PC-3 (cell line): ENCODE results near the gene ZNF700. TPM values are rescaled to one million over a fixed set of nuclear protein-coding genes. Genes with fewer than 3 reads are reported as not detected.

Experiments used
- ATAC-seq: fragments of 200-7000 bp; cut with Tn5 transposase; 2 replicates; pipeline ENCODE4 v1.9.1; 2020; ENCODE audit warnings: mild to moderate bottlenecking, moderate library complexity
- BruUV-seq: library from RNA; stranded (reverse); fragments of 400-500 nt; replicated peaks from 2 replicates; lab custom pipeline; 2021; lab: Mats Ljungman, UMichigan
- CTCF ChIA-PET: fragments of 300-600 bp; sonication (Branson Sonifier 250); formaldehyde crosslinking; loops from one replicate; lab custom pipeline; 2022; ENCODE audit warnings: antibody characterized with exemption; lab: Charles Lee
- POLR2A ChIA-PET: fragments of 300-600 bp; sonication (Branson Sonifier 250); formaldehyde crosslinking; loops from one replicate; lab custom pipeline; 2022; ENCODE audit warnings: antibody characterized with exemption; ENCODE audit not compliant: unreplicated experiment; lab: Charles Lee
- DNase-seq: peaks from one replicate; pipeline ENCODE4 v3.0.0-alpha.2; 2015
- H2AFZ ChIP-seq: fragments of 300-600 bp; sonication (generic); 2 replicates; pipeline ENCODE4 v1.6.0; 2016; ENCODE audit warnings: antibody characterized with exemption, low read length
- H3F3A ChIP-seq: fragments of 300-600 bp; sonication (generic); one replicate; pipeline ENCODE4 v1.6.0; 2017; ENCODE audit warnings: antibody characterized with exemption, low read length, control low read depth, mild to moderate bottlenecking; ENCODE audit not compliant: unreplicated experiment
- H3K27ac ChIP-seq: fragments of 300-600 bp; sonication (generic); 2 replicates; pipeline ENCODE4 v1.5.1; 2016; ENCODE audit warnings: mild to moderate bottlenecking, low read length
- H3K27me3 ChIP-seq: fragments of 300-600 bp; sonication (generic); 2 replicates; pipeline ENCODE4 v1.6.1; 2016; ENCODE audit warnings: low read length, mixed read lengths
- H3K36me3 ChIP-seq: fragments of 300-600 bp; sonication (generic); 2 replicates; pipeline ENCODE4 v1.6.1; 2016; ENCODE audit warnings: low read depth, mixed run types, low read length, mixed read lengths
- H3K4me1 ChIP-seq: fragments of 300-600 bp; sonication (generic); 2 replicates; pipeline ENCODE4 v1.5.1; 2016; ENCODE audit warnings: low read length; ENCODE audit not compliant: insufficient read depth
- H3K4me2 ChIP-seq: fragments of 300-600 bp; sonication (generic); 2 replicates; pipeline ENCODE4 v1.6.0; 2016; ENCODE audit warnings: low read length
- H3K4me3 ChIP-seq: fragments of 300-600 bp; sonication (generic); 2 replicates; pipeline ENCODE4 v1.5.1; 2016; ENCODE audit warnings: mild to moderate bottlenecking, low read length, mixed read lengths
- H3K79me2 ChIP-seq: fragments of 300-600 bp; sonication (generic); 2 replicates; pipeline ENCODE4 v1.6.1; 2017; ENCODE audit warnings: low read length, mixed read lengths
- H3K9ac ChIP-seq: fragments of 300-600 bp; sonication (generic); 2 replicates; pipeline ENCODE4 v1.6.0; 2016; ENCODE audit warnings: mild to moderate bottlenecking, low read length
- H3K9me2 ChIP-seq: fragments of 300-600 bp; sonication (generic); replicated peaks from 2 replicates; pipeline ENCODE4 v1.6.1; 2016; ENCODE audit warnings: mixed run types, low read length, mixed read lengths
- H3K9me3 ChIP-seq: fragments of 300-600 bp; sonication (generic); 2 replicates; pipeline ENCODE4 v1.6.1; 2016; ENCODE audit warnings: low read length, mixed read lengths
- H4K20me1 ChIP-seq: fragments of 300-600 bp; sonication (generic); 2 replicates; pipeline ENCODE4 v1.6.1; 2016; ENCODE audit warnings: low read length, mixed read lengths
- CTCF ChIP-seq: fragments of 300-600 bp; sonication (generic); conservative IDR thresholded peaks from 2 replicates; pipeline ENCODE4 v1.5.1; 2017; ENCODE audit warnings: antibody characterized with exemption, low read depth, mild to moderate bottlenecking, low read length
- EZH2 ChIP-seq: fragments of 300-600 bp; sonication (generic); IDR thresholded peaks from one replicate; pipeline ENCODE4 v1.6.1; 2017; ENCODE audit warnings: antibody characterized with exemption, mild to moderate bottlenecking, low read length; ENCODE audit not compliant: unreplicated experiment
- EZH2phosphoT487 ChIP-seq: fragments of 300-600 bp; sonication (generic); IDR thresholded peaks from 2 replicates; pipeline ENCODE4 v1.6.1; 2018; ENCODE audit warnings: mild to moderate bottlenecking, antibody characterized with exemption, low read length, borderline replicate concordance
- intact Hi-C: fragments of 100-400 bp; cut with micrococcal nuclease; formaldehyde crosslinking; loops from 2 replicates; pipeline ENCODE4 v1.9.0; 2023
- total RNA-seq: library from RNA; depleted of rRNA; stranded (reverse); fragments of >200 nt; gene quantifications from 2 replicates; pipeline ENCODE4 v1.2.3, GENCODE V29; 2014

Gene ZNF700
- total RNA-seq, 1 experiment from 2014 or later, result 9.5 TPM

GRCh38 chr19:11942008-11942842, 17.3 kb downstream of the ZNF700 start:
- DNase-seq (no peak), ATAC-seq (no peak)
- Histone ChIP-seq H3K9ac (no peak overlapping the region), H3K9me2 (no peaks in the 10 kb centered on the region), H4K20me1 (no peaks in the 10 kb centered on the region), H3F3A (no peaks in the 10 kb centered on the region), H3K79me2 (peaks cover 30% of the 10 kb centered on the region), H3K4me2 (no peak overlapping the region), H2AFZ (no peak overlapping the region), H3K36me3 (peaks cover 74% of the 10 kb centered on the region), H3K4me3 (no peak overlapping the region), H3K4me1 (no peaks in the 10 kb centered on the region), H3K27me3 (no peaks in the 10 kb centered on the region), H3K9me3 (peaks cover 67% of the 10 kb centered on the region), H3K27ac (no peak overlapping the region)
- CTCF ChIA-PET, result no interaction called here
- intact Hi-C loops, result no loop called here
- BruUV-seq, result no TSS peak
- no peak for TF ChIP-seq EZH2
- no peak for TF ChIP-seq EZH2phosphoT487
- no peak for TF ChIP-seq CTCF
- POLR2A ChIA-PET, result interaction anchor here (0.6 kb wide), 1 partner anchor 93 kb away, joined by 6 read pairs; the partner anchor contains the start of gene ZNF433

GRCh38 chr19:11942843-11943108, 17.9 kb downstream of the ZNF700 start:
- intact Hi-C loops, result no loop called here
- ATAC-seq (no peak), DNase-seq (peak; percentile 30)
- Histone ChIP-seq H3K9me2 (no peaks in the 10 kb centered on the region), H3K9ac (no peak overlapping the region), H3K9me3 (peaks cover 70% of the 10 kb centered on the region), H3K27ac (no peak overlapping the region), H3K27me3 (no peaks in the 10 kb centered on the region), H3K4me1 (no peaks in the 10 kb centered on the region), H3K36me3 (peaks cover 76% of the 10 kb centered on the region), H3K4me3 (no peak overlapping the region), H3K4me2 (no peak overlapping the region), H2AFZ (no peak overlapping the region), H3K79me2 (peaks cover 26% of the 10 kb centered on the region), H3F3A (no peaks in the 10 kb centered on the region), H4K20me1 (no peaks in the 10 kb centered on the region)
- BruUV-seq, result no TSS peak
- ChIA-PET CTCF (no interaction called here), POLR2A (interaction anchor here (0.6 kb wide), 1 partner anchor 93 kb away, joined by 6 read pairs; the partner anchor contains the start of gene ZNF433)
- TF ChIP-seq EZH2 (no peak), CTCF (no peak), EZH2phosphoT487 (no peak)

GRCh38 chr19:11944656-11945055, 19.7 kb downstream of the ZNF700 start:
- Histone ChIP-seq H3K27me3 (no peaks in the 10 kb centered on the region), H2AFZ (no peak overlapping the region), H3K4me1 (no peaks in the 10 kb centered on the region), H3K36me3 (peaks cover 88% of the 10 kb centered on the region), H3K27ac (no peak overlapping the region), H4K20me1 (no peaks in the 10 kb centered on the region), H3K79me2 (peaks cover 16% of the 10 kb centered on the region), H3K9me3 (peaks cover 84% of the 10 kb centered on the region), H3K9ac (no peak overlapping the region), H3K9me2 (no peaks in the 10 kb centered on the region), H3K4me2 (no peak overlapping the region), H3K4me3 (no peak overlapping the region), H3F3A (no peaks in the 10 kb centered on the region)
- TF ChIP-seq CTCF (no peak), EZH2phosphoT487 (no peak), EZH2 (no peak)
- DNase-seq, result no peak
- no TSS peak for BruUV-seq
- ATAC-seq, result no peak
- CTCF ChIA-PET, result no interaction called here
- POLR2A ChIA-PET, result no interaction called here
- intact Hi-C loops, result no loop called here
